ENCODE results near the gene AFAP1L1.

Gene AFAP1L1

DNA sequence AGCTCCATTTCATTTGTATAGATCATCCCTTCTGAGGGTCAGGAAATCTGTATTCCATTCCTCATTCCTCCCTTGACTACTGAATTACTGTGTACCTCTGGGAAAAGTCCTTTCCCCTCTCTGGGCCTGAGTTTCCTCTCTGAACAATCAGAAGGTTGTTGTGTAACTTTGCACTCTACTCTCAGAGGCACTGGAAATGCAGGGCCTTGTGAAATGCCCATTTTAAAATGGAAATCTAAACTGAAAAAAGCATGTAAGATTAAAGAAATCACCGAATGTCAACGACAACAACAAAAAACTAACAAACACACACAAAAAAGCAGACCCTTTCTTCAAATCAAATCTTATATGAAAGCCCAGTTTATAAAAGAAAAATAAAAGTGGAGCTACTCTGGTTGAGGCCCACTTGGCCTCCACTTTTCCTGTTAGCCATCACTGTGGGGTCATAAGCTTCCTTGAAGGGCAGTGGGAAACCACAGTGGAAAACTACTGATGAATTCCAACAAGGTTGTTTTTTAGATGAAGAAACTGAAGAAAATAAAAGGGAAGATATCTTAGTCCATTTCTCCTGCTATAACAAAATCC lies 52.1 kb downstream of the AFAP1L1 start:
- Histone ChIP-seq H3K4me3 (ENCODE audit: low read depth, low read length) (no peak overlapping the region), H3K27ac (ENCODE audit: extremely low read depth, low read depth, low read length) (no peak overlapping the region), H3K36me3 (ENCODE audit: control insufficient read depth in 2 of 2, insufficient read depth in 1 of 2, low read length in 2 of 2) (peaks cover 0 to 5% of the 10 kb centered on the region in 2 experiments; a peak in 1 of 3 replicates), H3K4me1 (ENCODE audit: control insufficient read depth, insufficient read depth, low read length) (peaks cover 8% of the 10 kb centered on the region; the same call in 1 of the 2 replicates), H3K9me3 (ENCODE audit: control insufficient read depth, insufficient read depth, low read depth, low read length) (no peaks in the 10 kb centered on the region)
- no peak for TF ChIP-seq ZSCAN23 (tag by site-specific recombination; IDR thresholded peaks at IDR 0.05)
- TF ChIP-seq ZNF629 (tag by site-specific recombination; IDR thresholded peaks at IDR 0.05), result no peak
- TF ChIP-seq ZNF791 (tag by site-specific recombination; IDR thresholded peaks at IDR 0.05), result no peak
- no peak for TF ChIP-seq ZSCAN30 (tag by site-specific recombination; IDR thresholded peaks at IDR 0.05)
- TF ChIP-seq ATF2 (tag by site-specific recombination; IDR thresholded peaks at IDR 0.05; ENCODE audit: low read depth), result no peak
- no peak for TF ChIP-seq ZNF776 (tag by site-specific recombination; IDR thresholded peaks at IDR 0.05; ENCODE audit: borderline replicate concordance)
- no peak for TF ChIP-seq ZNF112 (tag by site-specific recombination; IDR thresholded peaks at IDR 0.05)
- TF ChIP-seq ZNF140 (tag by site-specific recombination; IDR thresholded peaks at IDR 0.05), result no peak
- TF ChIP-seq ZNF174 (tag by site-specific recombination; IDR thresholded peaks at IDR 0.05), result no peak
- TF ChIP-seq, protein P1, sequence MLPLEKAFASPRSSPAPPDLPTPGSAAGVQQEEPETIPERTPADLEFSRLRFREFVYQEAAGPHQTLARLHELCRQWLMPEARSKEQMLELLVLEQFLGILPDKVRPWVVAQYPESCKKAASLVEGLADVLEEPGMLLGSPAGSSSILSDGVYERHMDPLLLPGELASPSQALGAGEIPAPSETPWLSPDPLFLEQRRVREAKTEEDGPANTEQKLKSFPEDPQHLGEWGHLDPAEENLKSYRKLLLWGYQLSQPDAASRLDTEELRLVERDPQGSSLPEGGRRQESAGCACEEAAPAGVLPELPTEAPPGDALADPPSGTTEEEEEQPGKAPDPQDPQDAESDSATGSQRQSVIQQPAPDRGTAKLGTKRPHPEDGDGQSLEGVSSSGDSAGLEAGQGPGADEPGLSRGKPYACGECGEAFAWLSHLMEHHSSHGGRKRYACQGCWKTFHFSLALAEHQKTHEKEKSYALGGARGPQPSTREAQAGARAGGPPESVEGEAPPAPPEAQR (tag by site-specific recombination; IDR thresholded peaks at IDR 0.05), result no peak
- TF ChIP-seq HOXD13 (CRISPR knock-in tag; IDR thresholded peaks at IDR 0.05; ENCODE audit: borderline replicate concordance), result no peak
- TF ChIP-seq ZNF24 (tag by site-specific recombination; IDR thresholded peaks at IDR 0.05), result no peak
- TF ChIP-seq ZNF777 (tag by site-specific recombination; IDR thresholded peaks at IDR 0.05; ENCODE audit: borderline replicate concordance), result no peak
- TF ChIP-seq ZNF266 (tag by site-specific recombination; IDR thresholded peaks at IDR 0.05; ENCODE audit: low read depth), result no peak
- TF ChIP-seq ZNF280C (tag by site-specific recombination; IDR thresholded peaks at IDR 0.05), result no peak
- no peak for TF ChIP-seq ZNF544 (tag by site-specific recombination; IDR thresholded peaks at IDR 0.05)
- TF ChIP-seq ZNF394 (tag by site-specific recombination; IDR thresholded peaks at IDR 0.05; ENCODE audit: borderline replicate concordance), result no peak
- POLR2A ChIA-PET, result interaction anchor here (0.6 to 1.5 kb wide), 2 partner anchors 21 to 763 kb away, joined by 3 read pairs; partner anchors contain the start of gene CSF1R
- CTCF ChIA-PET, result interaction anchor here (0.7 to 2.3 kb wide), 4 partner anchors 9 to 187 kb away, joined by 5 to 10 read pairs (median 6); no protein-coding TSS in a partner anchor

DNA sequence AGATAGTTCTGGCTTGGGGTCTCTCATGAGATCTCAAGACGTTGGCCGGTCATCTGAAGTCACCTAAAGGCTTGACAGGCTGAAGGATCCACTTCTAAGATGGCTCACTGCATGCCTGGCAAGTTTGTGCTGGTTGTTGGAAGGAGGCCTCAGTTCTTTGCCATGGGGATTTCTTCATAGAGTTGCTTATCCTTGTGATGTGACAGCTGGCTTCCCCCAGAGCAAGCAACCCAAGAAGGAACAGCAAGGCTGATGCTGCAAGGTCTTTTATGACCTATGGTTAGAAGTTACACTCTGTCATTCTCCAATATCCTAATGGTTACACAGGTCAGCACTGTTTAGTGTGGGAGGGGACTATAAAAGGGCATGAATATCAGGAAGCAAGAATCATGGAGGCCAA lies 53.0 kb downstream of the AFAP1L1 start:
- CTCF ChIA-PET, result interaction anchor here (0.8 to 2.3 kb wide), 3 partner anchors 10 to 47 kb away, joined by 4 to 10 read pairs (median 7); no protein-coding TSS in a partner anchor
- Histone ChIP-seq H3K36me3 (ENCODE audit: control insufficient read depth in 2 of 2, insufficient read depth in 1 of 2, low read length in 2 of 2) (peaks cover 0 to 3% of the 10 kb centered on the region in 2 experiments; a peak in 1 of 3 replicates), H3K9me3 (ENCODE audit: control insufficient read depth, insufficient read depth, low read depth, low read length) (no peaks in the 10 kb centered on the region), H3K4me3 (ENCODE audit: low read depth, low read length) (no peak overlapping the region), H3K27ac (ENCODE audit: extremely low read depth, low read depth, low read length) (no peak overlapping the region), H3K4me1 (ENCODE audit: control insufficient read depth, insufficient read depth, low read length) (peaks cover 8% of the 10 kb centered on the region; the same call in 1 of the 2 replicates)
- POLR2A ChIA-PET, result interaction anchor here (1.5 kb wide), 1 partner anchor 20 kb away, joined by 3 read pairs; no protein-coding TSS in a partner anchor
- TF ChIP-seq ZNF404 (tag by site-specific recombination; IDR thresholded peaks at IDR 0.05), result no peak
- TF ChIP-seq ZBTB8A (tag by site-specific recombination; IDR thresholded peaks at IDR 0.05), result no peak
- TF ChIP-seq, protein P2, sequence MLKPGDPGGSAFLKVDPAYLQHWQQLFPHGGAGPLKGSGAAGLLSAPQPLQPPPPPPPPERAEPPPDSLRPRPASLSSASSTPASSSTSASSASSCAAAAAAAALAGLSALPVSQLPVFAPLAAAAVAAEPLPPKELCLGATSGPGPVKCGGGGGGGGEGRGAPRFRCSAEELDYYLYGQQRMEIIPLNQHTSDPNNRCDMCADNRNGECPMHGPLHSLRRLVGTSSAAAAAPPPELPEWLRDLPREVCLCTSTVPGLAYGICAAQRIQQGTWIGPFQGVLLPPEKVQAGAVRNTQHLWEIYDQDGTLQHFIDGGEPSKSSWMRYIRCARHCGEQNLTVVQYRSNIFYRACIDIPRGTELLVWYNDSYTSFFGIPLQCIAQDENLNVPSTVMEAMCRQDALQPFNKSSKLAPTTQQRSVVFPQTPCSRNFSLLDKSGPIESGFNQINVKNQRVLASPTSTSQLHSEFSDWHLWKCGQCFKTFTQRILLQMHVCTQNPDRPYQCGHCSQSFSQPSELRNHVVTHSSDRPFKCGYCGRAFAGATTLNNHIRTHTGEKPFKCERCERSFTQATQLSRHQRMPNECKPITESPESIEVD (tag by site-specific recombination; IDR thresholded peaks at IDR 0.05), result no peak
- TF ChIP-seq ZNF623 (tag by site-specific recombination; IDR thresholded peaks at IDR 0.05), result no peak

Measured in HEK293 (cell line).